ENCODE data around the gene TTC12.

TTC12 gene, protein sequence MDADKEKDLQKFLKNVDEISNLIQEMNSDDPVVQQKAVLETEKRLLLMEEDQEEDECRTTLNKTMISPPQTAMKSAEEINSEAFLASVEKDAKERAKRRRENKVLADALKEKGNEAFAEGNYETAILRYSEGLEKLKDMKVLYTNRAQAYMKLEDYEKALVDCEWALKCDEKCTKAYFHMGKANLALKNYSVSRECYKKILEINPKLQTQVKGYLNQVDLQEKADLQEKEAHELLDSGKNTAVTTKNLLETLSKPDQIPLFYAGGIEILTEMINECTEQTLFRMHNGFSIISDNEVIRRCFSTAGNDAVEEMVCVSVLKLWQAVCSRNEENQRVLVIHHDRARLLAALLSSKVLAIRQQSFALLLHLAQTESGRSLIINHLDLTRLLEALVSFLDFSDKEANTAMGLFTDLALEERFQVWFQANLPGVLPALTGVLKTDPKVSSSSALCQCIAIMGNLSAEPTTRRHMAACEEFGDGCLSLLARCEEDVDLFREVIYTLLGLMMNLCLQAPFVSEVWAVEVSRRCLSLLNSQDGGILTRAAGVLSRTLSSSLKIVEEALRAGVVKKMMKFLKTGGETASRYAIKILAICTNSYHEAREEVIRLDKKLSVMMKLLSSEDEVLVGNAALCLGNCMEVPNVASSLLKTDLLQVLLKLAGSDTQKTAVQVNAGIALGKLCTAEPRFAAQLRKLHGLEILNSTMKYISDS

DNA sequence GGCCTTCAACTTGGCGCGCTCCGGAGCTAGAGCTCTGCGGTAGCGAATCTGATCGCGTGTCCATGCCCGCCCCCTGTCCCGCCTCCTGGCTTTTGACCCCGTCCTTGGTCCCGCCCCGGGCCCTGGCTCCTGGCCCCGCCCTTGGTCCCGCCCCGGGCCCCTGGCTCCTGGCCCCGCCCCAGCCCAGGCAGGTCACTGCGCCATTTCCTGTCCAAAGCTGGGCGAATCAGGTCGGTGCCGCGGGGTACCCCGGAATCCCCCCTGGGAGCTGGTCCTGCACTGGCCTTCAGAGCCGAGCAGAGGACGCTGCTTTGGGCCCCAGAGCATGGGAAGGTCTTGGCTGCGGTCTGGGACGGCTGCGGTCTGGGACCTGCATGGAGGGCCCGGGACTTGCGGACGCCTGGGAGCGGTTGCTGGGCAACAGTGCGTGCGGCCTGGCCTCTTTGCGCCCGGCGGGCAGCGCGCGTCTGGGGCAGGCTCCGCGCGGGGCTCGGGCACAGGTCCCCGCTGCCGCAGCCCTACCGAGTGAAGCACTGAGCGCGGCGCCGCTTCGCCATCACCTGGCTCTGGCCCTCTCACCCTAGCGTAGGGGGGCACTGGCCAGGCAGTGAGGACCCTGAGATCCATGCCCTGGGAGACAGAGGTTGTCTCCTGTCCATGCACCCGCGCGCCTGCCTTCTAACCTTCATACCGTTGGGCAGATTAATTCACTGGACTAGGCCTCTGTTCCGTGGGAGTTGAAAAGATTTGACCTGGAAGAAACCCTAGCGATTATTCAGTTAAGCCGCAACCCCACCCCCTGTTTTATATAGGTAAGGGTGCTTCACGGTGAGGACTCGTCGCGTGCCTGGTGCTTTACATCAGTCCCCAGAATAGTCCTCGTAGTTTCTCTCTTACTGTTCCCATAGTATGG, at the start of gene TTC12:
TTC12 (plus strand) TSS at position 195 of the 913 bp plus-strand sequence. CDS start 1,675 bp downstream, outside the sequence.
- peak; percentile 90 for DNase-seq

DNA sequence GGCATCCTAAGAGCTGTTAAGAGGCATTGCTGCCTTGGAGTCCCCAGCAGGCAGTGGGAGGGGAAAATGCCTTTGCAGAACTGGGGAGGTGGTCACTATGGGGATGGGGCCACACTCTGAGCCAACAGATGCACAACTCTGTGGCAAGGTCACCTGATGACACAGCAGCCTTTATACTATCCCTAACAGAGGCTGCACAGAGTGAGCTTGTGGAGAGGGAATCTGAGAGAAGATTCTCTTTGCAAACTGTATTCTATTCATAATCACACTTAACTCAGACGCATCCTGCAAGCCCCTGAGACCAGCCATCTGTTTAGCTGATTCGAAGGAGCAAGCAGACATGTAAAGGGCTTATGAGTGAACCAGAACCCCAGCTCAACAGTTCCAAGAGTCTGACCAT, 49.0 kb upstream of the TTC12 start:
- DNase-seq, result no peak

DNA sequence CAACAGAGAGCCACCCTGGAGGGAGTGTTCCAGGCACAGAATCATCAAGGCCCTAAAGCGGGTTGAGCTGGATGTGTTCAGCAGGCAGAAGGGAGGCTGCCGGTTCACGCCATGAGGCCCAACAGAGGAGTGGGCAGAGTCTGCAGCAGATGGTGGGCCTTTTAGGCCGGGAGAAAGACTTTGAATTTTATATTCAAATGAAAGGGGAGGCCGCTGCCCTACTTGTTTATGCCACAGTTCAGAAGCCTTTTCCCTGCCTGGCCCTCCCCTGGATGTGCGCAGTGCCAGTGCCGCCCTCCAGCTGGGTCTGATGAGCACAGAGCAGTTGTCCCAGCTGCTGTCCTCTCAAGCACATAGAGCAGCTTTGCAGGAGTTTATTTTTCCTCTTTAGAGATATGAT, 46.9 kb upstream of the TTC12 start:
- no peak for DNase-seq

DNA sequence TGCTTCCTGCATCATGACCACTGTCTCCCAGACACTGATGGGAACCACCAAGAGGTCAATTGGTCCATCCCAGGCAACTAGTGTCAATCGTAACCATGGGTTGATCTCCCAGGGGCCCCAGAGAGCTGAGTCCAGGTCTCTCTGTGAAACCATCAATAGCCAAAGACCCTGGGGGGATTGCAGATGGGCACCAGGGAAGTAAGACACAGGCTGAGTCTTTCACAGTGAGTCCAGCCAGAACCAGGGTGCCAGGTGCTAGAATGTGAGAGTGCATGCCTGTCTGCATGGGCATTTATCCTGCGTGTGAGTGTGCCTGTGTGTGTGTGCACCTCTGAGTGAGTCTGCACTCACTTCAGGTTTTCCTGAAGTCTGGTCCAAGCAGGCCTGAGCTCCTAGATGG, 45.3 kb upstream of the TTC12 start:
- no peak for DNase-seq

DNA sequence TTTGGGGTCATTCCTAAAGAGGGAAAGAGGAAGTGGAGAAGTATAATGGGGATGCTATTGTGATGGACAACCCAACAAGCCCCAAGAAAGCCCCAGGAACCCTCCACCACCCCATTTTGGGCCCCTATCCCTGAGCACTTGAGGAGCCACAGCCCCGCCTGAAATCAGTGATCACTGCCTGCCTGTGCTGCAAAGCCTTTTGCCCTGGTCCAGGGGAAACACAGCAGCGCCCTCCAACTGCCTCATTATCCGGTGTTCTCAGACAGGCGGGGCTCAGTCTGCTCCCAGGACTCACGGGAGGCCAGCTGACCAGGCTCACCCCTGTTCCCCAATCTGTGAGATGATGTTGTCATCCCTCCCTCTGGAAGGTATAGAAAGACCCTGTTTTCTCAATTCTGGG, 44.7 kb upstream of the TTC12 start:
- no peak for DNase-seq

DNA sequence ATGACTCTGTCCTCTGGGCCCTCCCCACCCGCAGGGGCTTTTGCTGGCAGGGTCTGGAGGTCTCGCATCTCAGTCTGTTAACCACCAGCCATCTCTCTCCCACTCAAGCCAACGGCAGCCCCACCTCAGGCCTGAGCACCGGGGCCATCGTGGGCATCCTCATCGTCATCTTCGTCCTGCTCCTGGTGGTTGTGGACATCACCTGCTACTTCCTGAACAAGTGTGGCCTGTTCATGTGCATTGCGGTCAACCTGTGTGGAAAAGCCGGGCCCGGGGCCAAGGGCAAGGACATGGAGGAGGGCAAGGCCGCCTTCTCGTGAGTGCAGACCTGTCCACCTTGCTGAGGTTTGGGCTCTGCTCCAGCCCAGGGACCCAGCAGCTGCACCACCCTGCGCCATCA, 44.3 kb upstream of the TTC12 start:
- DNase-seq, result no peak

DNA sequence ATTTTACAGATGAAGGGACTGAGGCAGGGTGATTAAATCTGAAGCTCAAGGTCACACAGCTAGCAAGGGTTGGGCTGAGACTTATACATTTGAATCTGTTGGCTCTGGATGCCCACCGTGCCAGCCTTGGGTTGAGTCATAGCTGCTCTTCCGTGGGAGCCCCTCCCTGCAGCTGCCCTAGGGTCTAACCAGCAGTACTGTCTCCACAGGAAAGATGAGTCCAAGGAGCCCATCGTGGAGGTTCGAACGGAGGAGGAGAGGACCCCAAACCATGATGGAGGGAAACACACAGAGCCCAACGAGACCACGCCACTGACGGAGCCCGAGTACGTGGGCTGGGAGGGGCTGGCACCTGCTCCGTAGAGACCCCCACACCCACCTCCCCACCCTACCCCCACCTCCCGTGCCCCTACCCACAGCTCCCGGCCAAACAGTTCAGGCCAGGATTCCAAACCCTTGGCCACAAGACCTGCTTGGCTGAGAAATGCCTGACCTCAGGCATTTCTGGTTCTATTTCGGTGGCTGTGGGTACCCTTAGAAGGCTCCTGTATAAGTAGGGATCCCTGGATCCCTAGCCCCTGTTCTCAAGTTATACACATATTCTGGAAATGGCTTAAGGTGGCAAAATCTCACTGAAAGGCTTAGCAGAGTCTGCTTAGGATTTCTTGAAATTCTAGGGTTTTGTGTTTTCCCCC, 42.7 kb upstream of the TTC12 start:
- DNase-seq, result no peak

DNA sequence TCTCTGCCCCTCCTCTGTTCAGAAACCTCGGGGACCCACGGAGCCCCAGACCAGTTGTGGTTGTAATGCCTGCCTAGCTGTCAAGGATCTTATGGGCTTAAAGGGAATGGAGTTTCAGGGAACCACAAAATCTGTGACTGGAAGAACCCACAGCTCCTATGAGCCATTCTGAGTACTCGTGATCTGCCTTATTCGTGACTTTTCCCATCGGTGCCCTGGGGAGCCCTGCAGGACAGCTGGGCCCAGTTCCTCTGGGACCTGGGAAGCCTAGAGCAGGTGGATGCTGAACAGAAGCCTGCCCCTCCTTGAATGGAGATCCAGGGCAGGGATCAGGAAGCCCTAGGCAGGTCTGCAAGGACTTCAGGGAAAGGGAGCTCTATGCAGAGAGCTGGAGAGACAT, 42.1 kb upstream of the TTC12 start:
- DNase-seq, result no peak

DNA sequence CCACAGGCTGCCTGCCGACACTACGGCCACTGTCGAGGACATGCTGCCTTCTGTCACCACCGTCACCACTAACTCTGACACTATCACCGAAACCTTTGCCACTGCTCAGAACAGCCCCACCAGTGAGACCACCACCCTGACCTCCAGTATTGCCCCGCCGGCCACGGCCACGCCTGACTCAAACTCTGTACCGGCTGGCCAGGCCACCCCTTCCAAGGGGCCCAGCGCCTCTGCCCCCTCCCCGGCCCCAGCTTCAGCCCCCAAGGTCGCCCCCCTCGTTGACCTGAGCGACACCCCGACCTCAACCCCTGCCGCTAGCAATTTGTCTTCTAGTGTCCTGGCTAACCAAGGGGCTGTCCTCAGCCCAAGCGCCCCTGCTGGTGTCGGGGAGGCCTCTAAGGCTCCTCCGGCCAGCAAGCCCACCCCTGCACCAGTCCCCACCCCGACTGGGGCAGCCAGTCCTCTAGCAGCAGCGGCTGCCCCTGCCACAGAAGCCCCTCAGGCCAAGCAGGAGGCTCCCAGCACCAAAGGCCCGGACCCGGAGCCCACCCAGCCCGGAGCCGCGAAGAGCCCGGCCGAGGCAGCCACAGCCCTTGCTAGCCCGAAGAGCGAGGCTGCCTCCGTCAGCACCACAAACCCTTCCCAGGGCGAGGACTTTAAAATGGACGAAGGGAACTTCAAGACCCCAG, 41.3 kb upstream of the TTC12 start:
- DNase-seq, result no peak

DNA sequence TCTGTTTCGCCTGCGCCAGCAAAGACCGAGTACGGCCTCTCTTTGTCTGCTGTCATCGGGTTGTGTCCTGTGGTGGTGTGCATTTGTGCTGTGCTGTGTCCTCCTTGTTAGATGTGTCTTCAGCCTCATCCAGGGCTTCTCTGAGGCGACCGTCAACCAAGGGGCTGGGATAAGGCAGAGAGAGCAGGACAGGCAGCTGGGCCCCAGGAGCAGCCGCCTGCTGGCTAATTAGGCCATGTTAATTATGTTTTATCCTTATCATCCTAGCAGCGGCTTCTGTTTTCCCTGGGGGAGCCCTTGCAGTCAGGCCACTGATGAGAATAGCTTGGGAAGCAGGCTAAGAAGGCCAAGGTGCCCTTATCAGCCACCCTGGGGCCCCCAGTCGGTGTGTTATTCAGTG, 40.7 kb upstream of the TTC12 start:
- DNase-seq, result no peak

DNA sequence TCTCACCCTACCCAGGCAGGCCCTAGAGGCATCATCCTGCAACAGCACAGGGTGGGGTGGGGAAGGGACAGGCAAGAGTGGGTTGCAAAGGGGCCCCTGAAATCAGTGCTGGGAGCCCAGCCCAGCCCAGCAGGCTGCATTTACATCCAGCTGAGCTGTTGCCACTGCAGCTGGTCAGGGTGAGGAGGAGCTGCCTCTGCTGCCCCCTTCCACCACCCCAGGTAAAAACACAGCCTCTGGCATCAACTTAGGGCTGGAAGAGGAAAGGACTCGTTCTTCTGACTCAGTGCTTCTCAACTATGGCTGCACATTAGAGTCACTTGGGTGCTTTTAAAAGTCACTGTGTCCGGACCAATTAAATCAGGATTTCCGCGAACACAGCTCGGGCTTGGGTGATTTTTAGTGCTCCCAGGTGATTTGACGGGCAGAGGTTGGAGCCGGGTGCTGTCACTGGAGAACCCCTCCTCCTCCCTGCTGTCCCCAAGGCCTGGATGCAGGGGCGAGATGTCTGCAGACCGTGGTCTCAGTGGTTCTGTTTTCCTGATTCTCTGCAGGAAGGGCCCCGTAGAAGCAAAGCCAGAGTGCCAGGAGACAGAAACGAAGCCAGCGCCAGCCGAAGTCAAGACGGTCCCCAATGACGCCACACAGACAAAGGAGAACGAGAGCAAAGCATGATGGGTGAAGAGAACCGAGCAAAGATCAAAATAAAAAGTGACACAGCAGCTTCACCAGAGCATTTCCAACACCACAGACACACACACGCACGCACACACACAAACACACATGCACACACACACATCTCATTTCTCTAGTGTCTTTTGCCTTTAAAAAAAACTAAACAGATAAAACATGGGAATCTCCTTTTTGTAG, 39.4 kb upstream of the TTC12 start:
- no peak for DNase-seq

DNA sequence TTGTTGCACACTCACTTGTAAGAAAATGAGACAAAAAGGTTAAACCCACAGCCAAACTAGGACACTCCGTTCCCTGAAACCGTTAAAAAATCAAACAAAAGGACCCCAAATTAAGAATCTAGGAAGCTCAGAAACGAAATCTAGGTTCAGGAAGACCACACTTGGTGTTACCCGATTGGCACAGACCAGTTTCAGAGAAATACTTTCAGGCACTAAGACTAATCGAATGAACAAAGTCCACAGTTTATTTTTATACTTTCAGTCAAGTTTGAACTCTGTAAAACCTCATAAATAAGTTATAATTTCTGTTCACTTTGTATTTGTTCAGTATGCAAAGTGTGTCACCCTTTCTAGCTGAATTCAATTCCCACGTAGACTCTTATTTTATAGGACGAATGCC, 38.8 kb upstream of the TTC12 start:
- no peak for DNase-seq

DNA sequence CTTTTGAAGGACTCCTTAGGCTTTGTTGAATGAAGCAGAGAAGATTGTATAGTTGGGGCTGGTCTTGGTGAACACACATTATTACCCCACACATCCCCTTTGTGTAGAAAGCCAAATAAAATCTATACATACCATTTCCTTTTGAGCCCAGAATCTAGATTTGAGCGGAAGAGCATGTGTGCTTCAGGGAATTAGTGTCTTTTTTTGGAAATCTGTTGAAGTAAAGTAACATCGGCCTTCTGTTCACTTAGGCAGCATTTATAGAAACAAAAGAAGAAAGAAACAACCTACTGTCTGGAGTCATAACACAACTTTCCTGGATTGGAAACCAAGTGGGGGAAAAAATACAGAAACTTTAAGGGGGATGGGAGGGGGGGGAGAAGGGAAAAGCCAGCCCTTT, 37.9 kb upstream of the TTC12 start:
- no peak for DNase-seq

DNA sequence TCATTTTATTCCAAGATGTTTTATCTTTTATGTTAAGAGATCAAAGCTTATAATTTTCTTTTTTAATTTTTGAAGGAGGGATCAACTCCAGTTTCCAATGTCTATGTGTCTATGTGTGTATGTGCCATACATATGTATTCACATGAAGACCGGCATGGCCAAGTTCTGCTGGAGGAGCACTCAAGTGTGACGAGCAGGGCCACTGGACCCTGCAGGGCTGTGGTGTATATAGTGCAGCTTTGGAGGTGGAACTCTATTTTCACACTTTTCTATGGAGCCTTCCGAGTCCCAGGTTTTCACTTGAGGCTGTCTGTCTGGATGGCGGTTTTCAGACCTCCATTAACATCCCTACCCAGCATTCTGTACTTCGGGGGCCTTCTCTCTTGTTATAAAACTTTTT, 36.5 kb upstream of the TTC12 start:
- DNase-seq, result no peak

DNA sequence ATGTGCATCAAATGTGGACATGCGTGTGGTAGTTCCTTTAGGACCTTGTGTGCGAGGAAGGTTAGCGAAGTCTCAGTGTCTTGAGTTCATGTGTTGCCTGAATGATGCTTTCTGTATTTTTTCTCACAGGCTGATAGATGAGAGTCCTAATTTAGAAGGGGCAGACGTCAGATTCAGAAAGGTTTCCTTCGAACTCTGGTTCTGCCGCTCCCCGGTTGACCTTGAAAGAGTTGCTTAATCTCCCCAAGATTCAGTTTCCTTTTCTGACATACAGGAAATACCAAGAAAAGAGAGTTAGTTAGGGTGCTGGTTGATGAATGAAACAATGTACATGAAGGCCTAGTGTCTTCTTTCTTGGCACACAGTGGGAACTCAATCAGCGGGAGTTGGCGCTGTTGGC, 35.9 kb upstream of the TTC12 start:
- DNase-seq, result no peak

DNA sequence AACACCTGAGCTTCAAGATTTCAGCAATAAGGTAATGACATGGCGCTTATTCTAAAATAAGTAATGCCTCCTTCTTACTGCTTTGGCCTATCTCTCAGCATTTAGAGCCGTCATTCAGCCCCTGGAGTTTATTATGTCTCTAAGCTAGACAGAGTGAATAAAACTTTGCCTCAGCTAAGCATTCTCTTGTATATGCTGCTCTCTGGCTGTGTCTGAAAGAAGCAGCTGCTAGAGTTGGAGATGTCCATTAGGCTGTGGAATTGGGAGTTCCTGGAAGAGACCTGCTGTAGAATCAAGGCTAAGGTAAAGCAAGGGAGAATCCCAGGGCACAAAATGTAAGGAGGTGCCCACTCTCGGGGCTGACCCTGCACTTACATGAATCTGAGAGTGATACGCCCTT, 35.5 kb upstream of the TTC12 start:
- DNase-seq, result no peak

DNA sequence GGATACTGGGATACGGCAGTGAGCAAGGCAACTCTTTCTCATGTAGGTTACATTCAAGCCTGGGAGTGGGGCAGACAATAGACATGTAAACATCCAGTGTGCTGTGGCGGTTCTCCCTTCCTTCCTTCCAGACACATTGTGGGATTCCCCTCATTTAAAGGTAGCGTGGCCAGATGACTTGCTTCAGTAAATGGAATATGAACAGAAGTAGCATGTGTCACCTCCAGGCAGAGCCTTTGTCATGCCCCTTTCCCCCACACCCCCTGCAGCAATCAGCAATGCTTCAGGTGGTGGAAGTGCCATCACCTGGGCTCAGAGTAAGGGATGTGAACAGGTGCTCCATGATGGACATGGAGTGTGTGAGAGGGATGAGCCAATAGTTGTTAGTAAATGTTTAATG, 34.8 kb upstream of the TTC12 start:
- no peak for DNase-seq

DNA sequence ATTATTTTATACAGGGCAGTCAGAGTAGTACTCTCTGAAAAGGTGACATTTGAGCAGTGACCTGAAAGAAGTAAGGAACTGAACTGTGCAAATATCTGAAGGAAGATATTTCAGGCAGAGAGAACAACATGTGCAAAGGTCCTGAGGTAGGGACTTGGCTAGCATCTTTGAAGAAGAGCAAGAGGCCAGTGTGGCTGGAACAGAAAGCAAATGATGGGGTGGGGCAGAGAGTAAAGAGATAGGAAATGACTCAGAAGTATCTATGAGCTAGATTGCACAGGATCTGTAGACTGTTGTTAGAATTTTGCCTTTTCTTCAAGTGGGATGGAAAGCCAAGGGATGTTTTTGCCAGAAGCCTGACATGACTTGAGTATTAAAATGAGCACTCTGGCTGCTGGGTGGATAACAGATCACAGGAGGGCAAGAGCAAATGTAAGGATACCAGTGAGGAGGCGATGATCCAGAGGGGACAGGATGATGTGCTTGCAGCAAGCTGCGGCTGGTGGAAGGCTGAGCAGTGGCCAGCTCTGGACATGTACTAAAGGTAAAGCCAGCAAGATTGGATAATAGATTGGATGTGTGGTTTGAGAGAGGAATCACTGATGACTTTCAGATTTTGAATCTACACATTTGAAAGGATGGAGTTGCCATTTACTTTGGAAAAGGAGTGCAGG, 33.2 kb upstream of the TTC12 start:
- no peak for DNase-seq

DNA sequence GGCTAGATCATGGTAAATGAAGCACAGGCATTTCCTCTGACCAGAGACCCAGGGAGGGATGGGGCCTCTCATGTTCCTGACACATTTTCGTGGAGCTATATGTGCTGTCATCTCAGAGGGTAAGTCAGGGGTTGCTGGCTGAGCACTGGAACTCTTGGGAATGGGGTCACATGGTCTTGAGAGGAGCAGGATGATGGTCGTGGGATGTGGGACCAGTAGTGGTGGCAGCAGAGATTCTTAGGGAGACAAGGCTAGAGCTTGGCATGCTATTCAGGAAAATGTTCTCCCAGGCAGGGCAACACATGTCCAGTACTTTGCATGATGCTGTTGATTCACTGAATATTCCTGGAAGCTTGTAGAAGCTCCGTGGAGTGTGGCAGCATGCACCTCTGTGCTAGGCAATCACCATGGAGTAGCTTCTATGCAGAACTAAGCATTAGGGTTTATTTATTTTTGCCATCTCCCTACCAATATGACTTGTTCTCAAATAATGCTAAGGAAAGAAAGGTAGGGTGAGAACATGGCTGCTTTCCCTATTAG, 31.4 kb upstream of the TTC12 start:
- no peak for DNase-seq

DNA sequence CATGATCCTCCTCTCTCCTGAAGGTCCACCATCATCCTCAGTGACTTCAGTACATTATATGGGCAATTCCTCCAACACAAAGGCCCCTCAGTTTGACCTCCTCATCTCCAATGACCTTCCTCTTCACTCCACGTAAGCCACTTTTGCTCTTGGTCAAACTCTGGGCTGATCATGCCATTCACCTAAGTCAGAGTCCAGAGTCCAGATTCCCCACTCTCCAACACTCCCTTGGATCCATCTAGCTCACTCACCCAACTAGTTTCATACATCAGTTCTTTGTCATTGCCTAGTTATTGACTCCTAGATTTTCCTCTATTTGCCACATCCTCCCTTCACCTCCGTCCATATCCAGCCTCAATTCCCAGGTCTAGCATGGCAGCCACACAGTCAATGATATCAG, 30.5 kb upstream of the TTC12 start:
- DNase-seq, result no peak

Measured in activated gamma-delta T cell treated with Interleukin-2 at 50 U/mL for 16 hours (primary cell).